G401 (cell line): Measurements from ENCODE around the gene PRKD1. TPM values are rescaled to one million over a fixed set of nuclear protein-coding genes. Genes with fewer than 3 reads are reported as not detected.

ENCODE experiments used
- DNase-seq: peaks from one replicate; pipeline ENCODE4 v3.0.0-alpha.2; 2015; ENCODE audit warnings: low spot score
- in situ Hi-C: cut with HindIII; loops from 2 replicates; pipeline ENCODE4 v1.10.0; 2016; ENCODE audit warnings: low sequenced_read_pairs, mixed read lengths
- total RNA-seq: library from RNA; depleted of rRNA; stranded (reverse); fragments of >200 nt; shearing (Covaris generic); gene quantifications from 2 replicates; pipeline ENCODE4 v1.2.3, GENCODE V29; 2014; rRNA removed

PRKD1 gene
- 0.49 TPM in 1 of 2 replicates, not detected in the other for total RNA-seq

GRCh38 chr14:29927376-29928116 is at the start of gene PRKD1:
PRKD1 (minus strand) TSS chr14:29927847.
- in situ Hi-C loops, result no loop called here
- DNase-seq, result no peak

GRCh38 chr14:29971101-29971500 is 43.5 kb upstream of the PRKD1 start:
- DNase-seq, result no peak
- in situ Hi-C loops, result no loop called here

- no peak for DNase-seq
- in situ Hi-C loops, result no loop called here
These were observed 27.4 kb upstream of the PRKD1 start for GRCh38 chr14:29955087-29955486.

GRCh38 chr14:29953501-29953900 is 25.9 kb upstream of the PRKD1 start:
- in situ Hi-C loops, result no loop called here
- DNase-seq, result no peak

- in situ Hi-C loops, result no loop called here
- no peak for DNase-seq
These were observed 16.4 kb upstream of the PRKD1 start for GRCh38 chr14:29944091-29944490.

GRCh38 chr14:29941401-29941800 is 13.8 kb upstream of the PRKD1 start:
- in situ Hi-C loops, result no loop called here
- no peak for DNase-seq

GRCh38 chr14:29940482-29940881 is 12.8 kb upstream of the PRKD1 start:
- in situ Hi-C loops, result no loop called here
- no peak for DNase-seq

- in situ Hi-C loops, result no loop called here
- no peak for DNase-seq
These were observed 9.5 kb upstream of the PRKD1 start for GRCh38 chr14:29937116-29937515.

- in situ Hi-C loops, result no loop called here
- DNase-seq, result no peak
These were observed 2.6 kb upstream of the PRKD1 start for GRCh38 chr14:29930283-29930682.

GRCh38 chr14:29928117-29928640 is 532 bp upstream of the PRKD1 start:
- no peak for DNase-seq
- in situ Hi-C loops, result no loop called here

GRCh38 chr14:29926701-29927375 is 809 bp downstream of the PRKD1 start:
- no peak for DNase-seq

GRCh38 chr14:29926228-29926627 is 1.4 kb downstream of the PRKD1 start:
- DNase-seq, result no peak

More at GRCh38 chr14:29926701-29927375, 809 bp downstream of the PRKD1 start:
- in situ Hi-C loops, result no loop called here

GRCh38 chr14:29925736-29926135 is 1.9 kb downstream of the PRKD1 start:
- DNase-seq, result no peak
- in situ Hi-C loops, result no loop called here

More at GRCh38 chr14:29926228-29926627, 1.4 kb downstream of the PRKD1 start:
- in situ Hi-C loops, result no loop called here

- in situ Hi-C loops, result no loop called here
- DNase-seq, result no peak
These were observed 2.4 kb downstream of the PRKD1 start for GRCh38 chr14:29925101-29925722.

- DNase-seq, result no peak
- in situ Hi-C loops, result no loop called here
These were observed 7.8 kb downstream of the PRKD1 start for GRCh38 chr14:29919845-29920244.

GRCh38 chr14:29918981-29919380 is 8.7 kb downstream of the PRKD1 start:
- DNase-seq, result no peak
- in situ Hi-C loops, result no loop called here

GRCh38 chr14:29913566-29913965 is 14.1 kb downstream of the PRKD1 start:
- in situ Hi-C loops, result no loop called here
- no peak for DNase-seq

- DNase-seq, result no peak
- in situ Hi-C loops, result no loop called here
These were observed 15.8 kb downstream of the PRKD1 start for GRCh38 chr14:29911810-29912209.

- in situ Hi-C loops, result no loop called here
- DNase-seq, result no peak
These were observed 18.7 kb downstream of the PRKD1 start for GRCh38 chr14:29908652-29909577.
